ENCODE measurements around the gene TMEM94.

DNA sequence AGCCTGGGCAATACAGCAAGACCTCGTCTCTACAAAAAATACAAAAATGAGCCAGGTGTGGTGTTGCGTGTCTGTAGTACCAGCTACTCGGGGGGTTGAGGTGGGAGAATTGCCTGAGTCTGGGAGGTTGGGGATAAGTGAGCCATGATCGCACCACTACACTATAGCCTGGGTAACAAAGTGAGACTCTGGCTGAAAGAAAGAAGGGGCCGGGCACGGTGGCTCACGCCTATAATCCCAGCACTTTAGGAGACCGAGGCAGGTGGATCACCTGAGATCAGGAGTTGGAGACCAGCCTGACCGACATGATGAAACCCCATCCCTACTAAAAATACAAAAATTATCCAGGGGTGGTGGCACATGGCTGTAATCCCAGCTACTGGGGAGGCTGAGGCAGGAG, 40.4 kb upstream of the TMEM94 start:
- TF ChIP-seq, protein P1, sequence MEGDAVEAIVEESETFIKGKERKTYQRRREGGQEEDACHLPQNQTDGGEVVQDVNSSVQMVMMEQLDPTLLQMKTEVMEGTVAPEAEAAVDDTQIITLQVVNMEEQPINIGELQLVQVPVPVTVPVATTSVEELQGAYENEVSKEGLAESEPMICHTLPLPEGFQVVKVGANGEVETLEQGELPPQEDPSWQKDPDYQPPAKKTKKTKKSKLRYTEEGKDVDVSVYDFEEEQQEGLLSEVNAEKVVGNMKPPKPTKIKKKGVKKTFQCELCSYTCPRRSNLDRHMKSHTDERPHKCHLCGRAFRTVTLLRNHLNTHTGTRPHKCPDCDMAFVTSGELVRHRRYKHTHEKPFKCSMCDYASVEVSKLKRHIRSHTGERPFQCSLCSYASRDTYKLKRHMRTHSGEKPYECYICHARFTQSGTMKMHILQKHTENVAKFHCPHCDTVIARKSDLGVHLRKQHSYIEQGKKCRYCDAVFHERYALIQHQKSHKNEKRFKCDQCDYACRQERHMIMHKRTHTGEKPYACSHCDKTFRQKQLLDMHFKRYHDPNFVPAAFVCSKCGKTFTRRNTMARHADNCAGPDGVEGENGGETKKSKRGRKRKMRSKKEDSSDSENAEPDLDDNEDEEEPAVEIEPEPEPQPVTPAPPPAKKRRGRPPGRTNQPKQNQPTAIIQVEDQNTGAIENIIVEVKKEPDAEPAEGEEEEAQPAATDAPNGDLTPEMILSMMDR (conservative IDR thresholded peaks at IDR 0.05) = no peak
- TF ChIP-seq ZFX (IDR thresholded peaks at IDR 0.05) = no peak

All from C4-2B (cell line).